NCI-H146 treated with DMSO at 0.1 percent for 48 hours (cell line): ENCODE data around the gene KRTAP10-1.

Experiments used
- DNase-seq: peaks from one replicate; lab custom pipeline; 2025; ENCODE audit not compliant: unreplicated experiment; lab: John Stamatoyannopoulos, UW

KRTAP10-1 gene

DNA sequence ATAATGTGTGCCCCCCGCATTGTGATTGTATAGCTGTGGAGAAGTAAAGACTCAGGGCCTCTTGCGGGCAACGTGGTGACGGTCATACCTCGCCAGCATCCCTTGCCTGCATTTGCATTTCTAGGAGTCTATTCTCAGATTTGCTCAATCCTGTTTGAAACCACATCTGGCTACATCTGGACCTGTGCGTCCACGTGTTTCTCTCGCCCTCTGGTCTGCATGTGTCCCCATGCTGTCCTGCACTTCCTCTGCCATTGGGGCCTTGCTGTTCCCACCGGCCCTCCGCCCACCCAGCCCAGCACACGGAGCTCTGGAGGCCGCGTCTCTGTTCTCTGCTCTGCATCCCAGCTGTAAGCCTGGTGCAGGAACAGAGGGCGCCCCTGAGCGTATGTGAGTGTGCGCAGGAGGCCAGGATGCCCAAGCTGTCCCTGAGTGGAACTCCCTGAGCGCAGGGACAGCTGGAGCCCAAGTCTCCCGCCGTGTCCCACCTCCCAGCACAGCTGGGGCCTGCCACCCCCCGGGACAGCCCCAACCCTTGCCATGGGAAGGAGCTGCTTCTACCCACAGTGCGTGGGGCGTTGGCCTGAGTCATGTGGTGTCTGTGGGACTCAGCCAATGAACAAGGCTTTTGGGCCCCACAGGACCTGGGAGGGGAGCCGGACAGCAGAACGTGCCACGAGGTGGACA is 9.7 kb upstream of the KRTAP10-1 start:
- no peak for DNase-seq

- no peak for DNase-seq
Observed at GRCh38 chr21:44548922-44549321, 8.9 kb upstream of the KRTAP10-1 start.

- no peak for DNase-seq
Observed at GRCh38 chr21:44548381-44548780, 8.4 kb upstream of the KRTAP10-1 start.

GRCh38 chr21:44547656-44548331 is 7.8 kb upstream of the KRTAP10-1 start:
- DNase-seq, result no peak

DNA sequence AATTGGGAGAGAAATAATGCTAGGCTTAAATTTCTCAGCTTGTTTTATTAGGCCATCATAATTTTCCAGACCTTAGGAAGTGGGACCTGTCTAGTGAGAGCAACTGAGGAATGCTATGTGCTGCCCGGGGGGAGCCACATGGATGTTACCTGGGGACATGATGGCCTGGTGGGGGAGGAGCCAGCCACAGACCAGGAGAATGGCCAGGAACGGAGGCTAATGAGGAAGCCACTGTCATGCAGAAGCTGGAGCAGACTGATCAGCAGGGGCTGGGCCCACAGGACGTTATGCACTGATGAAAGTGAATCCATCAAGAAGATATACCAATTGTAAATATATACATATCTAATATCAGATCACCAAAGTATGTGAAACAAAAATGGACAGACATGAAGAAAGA is 4.6 kb upstream of the KRTAP10-1 start:
- DNase-seq, result no peak

- DNase-seq, result no peak
Observed at GRCh38 chr21:44542716-44543115, 2.7 kb upstream of the KRTAP10-1 start.

DNA sequence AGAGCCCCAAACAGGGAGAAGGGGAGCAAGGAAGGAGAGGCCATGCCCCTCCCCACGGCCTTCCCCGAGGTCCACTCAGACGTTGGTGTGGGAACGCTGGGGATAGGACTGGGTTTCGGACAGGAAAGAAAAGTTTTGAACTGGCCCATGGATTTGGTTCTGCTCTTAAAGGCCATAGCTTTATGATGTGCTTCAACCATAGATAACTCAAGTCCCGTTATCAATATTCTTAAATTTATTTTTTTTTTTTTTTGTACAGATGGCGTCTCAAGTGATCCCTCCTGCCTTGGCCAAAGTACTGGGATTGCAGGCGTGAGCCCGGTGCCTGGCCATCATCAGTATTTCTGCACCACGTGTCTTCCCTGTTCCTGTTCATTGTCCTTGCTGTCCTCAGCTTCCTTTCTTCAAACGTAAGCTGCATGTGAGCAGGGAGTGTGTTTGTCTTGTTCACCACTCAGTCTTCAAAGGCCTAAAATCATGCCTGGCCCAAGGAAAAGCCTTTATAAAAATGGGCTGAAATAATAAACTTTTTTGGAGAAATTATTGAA is 820 bp upstream of the KRTAP10-1 start:
- DNase-seq, result no peak

DNA sequence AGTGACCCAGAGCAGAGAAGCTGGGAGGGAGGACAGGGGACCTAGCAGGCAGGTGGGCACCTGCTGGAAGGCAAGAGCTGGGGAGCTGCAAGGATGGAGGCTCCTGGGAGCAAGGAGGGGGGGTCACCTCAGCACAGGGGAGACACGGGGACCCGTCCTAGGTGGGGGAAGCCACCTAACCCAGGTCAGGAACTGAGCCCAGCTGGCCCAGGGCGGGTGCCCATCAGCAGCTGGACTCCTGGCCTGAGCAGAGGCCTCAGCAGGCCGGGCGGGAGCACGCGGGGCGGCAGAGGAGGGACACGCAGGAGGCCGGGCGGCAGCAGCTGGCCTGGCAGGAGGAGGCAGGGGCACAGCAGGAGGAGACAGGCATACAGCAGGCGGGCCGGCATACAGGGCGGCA is 949 bp downstream of the KRTAP10-1 start:
- no peak for DNase-seq

DNA sequence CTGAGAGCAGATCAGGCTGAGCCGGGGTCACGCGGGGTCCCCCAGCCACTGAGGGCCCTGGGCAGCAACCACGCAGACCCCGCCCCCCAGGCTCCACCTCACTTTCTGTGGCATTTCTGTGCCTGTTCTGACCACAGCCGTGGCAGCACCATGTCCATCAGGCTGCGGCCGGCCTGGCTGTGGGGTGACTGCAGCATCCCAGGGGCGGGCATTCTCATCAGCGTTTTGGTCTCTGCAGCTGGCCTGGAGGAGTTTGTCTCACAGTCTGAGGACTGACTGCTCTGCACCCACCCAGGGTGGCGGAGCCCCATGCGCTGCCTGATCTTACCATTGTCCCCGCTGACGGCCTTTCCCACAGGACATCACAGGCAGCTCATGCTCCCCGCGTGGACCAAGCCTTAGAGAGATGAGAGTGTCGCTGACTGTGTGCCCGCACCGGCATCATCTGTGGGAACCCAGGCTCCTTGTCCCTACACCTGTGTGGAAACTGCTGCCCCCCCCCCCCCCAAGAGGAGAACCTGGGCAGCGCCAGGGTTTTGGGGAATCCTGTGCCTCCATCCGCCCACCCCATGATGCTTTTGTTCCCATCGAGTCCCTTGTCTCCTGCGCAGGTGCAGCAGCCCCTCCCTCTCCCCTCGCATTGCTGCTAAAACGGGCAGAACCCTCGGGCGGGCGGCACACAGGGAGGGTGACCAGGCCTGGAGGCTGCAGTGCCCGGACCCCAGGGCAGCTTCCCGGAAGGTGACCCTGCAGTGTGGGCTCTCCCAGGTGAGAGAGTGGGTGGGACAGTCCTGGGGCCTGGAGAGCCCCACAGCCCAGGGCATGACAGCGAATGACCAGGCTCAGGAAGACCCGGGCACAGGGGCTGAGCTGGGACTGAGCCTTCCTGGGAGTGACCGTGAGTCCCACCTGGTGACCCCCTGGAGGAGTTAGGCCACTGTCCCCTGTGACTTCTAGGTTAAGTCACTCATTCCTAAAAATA is 1.8 kb downstream of the KRTAP10-1 start:
- no peak for DNase-seq

DNA sequence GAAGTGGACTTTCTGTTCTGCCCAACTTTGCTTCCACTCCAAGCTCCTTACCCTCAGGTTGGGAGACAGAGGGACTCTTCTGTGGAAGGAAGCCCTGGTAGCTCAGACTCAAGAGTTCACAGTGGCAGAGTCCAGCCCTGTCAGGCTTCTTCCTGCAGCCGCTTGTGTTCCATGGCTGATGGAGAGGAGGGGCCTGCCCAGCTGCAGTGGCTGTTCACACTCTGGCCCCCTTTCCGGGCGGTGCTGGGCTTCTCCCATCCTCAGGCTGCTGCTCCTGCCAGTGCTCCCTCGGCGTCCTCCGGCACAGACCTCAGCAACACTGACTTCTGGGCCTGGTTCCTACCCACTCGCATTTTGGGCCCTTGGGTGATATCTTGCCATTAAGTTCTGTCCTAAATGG is 4.0 kb downstream of the KRTAP10-1 start:
- DNase-seq, result no peak

DNA sequence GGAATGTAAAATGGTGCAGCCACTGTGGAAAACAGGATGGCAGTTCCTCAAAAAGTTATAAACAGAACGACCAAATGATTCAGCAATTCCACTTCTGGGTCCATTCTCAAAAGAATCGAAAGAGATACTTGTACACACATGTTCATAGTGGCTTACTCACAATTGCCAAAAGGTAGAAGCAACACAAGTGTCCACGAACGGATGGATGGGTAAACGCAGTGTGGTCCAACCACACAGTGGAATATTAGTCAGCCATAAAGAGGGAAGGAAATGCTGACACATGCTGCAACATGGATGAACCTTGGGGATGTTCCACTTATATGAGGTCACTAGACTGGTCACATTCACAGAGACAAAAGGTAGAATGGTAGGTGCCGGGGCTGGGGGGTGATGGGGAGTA is 5.3 kb downstream of the KRTAP10-1 start:
- DNase-seq, result no peak

DNA sequence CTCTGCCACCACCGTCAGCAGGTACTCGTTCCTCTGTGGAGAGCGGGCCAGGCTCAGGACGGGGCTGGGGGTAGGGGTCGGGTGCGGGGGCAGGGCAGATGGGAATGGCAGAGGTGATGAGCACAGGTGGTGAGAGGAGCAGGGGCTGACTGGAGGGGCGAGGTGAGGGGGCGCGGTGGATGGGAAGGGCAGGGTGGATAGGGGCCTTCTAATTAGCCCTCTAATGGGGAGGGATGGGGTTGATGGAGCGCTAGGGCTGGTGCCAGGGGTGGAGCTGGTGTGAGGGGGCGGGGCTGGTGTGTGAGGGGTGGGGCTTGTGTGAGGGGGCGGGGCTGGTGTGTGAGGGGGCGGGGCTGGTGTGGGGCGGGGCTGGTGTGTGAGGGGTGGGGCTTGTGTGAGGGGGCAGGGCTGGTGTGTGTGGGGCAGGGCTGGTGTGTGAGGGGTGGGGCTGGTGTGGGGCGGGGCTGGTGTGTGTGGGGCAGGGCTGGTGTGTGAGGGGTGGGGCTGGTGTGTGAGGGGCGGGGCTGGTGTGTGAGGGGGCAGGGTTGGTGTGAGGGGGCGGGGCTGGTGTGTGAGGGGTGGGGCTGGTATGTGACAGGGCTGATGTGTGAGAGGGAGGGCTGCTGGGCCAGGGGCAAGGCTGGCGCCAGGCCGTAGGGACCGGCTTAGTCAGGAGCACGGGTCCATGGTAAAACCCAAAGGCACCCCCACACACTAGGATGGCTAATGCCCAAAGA is 5.9 kb downstream of the KRTAP10-1 start:
- no peak for DNase-seq

DNA sequence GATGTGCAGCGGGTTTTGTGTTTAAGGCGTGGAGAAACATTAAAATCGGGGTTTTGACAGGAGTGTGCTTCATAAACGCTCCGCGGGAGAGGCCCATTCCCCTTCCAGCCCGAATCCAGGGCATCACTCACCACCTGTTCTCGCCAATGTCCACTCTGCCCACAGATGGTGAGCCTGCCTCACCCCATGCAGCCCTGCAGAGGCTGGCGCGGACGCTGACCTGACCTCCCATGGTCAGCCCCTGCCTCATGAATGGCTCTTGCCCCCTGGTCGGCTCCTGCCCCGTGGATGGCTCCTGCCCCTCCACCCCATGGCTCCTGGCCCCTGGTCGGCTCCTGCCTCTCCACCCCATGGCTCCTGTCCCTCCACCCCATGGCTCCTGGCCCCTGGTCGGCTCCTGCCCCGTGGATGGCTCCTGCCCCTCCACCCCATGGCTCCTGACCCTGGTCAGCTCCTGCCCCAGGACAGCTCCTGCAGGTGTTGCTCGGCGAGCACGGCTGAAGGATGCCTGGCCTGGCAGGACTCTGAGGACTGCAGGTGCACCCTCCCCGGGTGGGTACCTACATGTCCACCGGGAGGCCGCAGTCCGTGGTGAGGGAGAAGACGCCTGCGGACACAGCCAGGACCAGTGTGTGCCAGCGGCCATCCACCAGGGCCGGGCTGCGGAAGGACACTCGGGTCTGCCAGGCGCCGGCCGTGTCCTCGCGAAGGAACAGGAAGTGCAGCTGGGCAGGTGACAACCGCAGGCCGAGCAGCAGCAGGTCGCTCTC is 6.7 kb downstream of the KRTAP10-1 start:
- no peak for DNase-seq

- no peak for DNase-seq
Observed at GRCh38 chr21:44532712-44533111, 7.3 kb downstream of the KRTAP10-1 start.

GRCh38 chr21:44531606-44532564 is 8.1 kb downstream of the KRTAP10-1 start:
- DNase-seq, result no peak

GRCh38 chr21:44530903-44531605 is 8.9 kb downstream of the KRTAP10-1 start:
- DNase-seq, result no peak

DNA sequence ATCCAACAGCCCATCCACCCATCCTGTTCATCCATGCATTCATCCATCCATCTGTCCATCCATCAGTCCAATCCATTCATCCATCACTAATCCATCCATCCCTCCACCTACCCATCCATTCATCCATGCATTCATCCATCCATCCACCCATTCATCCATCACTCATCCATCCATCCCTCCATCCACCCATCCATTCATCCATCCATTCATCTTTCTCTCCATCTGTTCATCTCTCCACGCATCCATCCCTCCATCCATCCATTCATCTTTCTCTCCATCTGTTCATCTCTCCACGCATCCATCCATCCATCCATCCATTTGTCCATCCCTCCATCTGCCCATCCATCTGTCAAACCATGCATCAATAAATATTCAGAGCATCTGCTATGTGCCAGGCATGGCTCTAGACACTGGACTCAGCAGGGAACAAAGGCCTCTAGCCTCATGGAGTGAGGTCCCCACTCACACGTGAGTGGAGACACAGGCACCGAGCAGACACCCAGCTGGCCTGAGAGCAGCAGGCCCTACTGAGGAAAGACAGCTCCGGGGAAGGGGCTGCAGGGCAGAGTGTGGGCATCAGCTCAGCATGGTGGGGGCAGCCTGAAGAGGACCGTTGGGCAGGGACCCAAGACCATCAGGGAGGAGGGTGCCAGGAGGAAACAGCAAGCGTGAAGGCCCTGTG is 9.6 kb downstream of the KRTAP10-1 start:
- no peak for DNase-seq
